Activated CD4-positive, alpha-beta T cell treated with anti-CD3 and anti-CD28 coated beads for 1 hour (primary cell): Measurements from ENCODE around the gene EYA3.

Source experiments
- DNase-seq: peaks from one replicate; pipeline ENCODE4 v3.0.0-alpha.2; 2020

The EYA3 gene

GRCh38 chr1:28088168-28088961, at the start of gene EYA3:
Gene EYA3 (minus strand): TSS chr1:28088610. CDS start chr1:28058026, 30,584 bp downstream.
- peak; percentile 98 for DNase-seq

- DNase-seq: no peak
These were observed 48.7 kb upstream of the EYA3 start for GRCh38 chr1:28136922-28137613.

- no peak for DNase-seq
These were observed 47.9 kb upstream of the EYA3 start for GRCh38 chr1:28136169-28136921.

GRCh38 chr1:28135371-28136168, 47.2 kb upstream of the EYA3 start:
- no peak for DNase-seq

- DNase-seq: no peak
These were observed 46.3 kb upstream of the EYA3 start for GRCh38 chr1:28134651-28135207.

- DNase-seq: no peak
These were observed 44.1 kb upstream of the EYA3 start for GRCh38 chr1:28132171-28133167.

- no peak for DNase-seq
These were observed 42.5 kb upstream of the EYA3 start for GRCh38 chr1:28130901-28131300.

- DNase-seq: no peak
These were observed 40.7 kb upstream of the EYA3 start for GRCh38 chr1:28129150-28129549.

GRCh38 chr1:28127617-28128257, 39.3 kb upstream of the EYA3 start:
- DNase-seq: no peak

GRCh38 chr1:28126783-28127490, 38.5 kb upstream of the EYA3 start:
- no peak for DNase-seq

- no peak for DNase-seq
These were observed 37.8 kb upstream of the EYA3 start for GRCh38 chr1:28126212-28126611.

GRCh38 chr1:28123461-28123961, 35.1 kb upstream of the EYA3 start:
- no peak for DNase-seq

- DNase-seq: no peak
These were observed 33.8 kb upstream of the EYA3 start for GRCh38 chr1:28122183-28122582.

GRCh38 chr1:28119556-28119955, 31.1 kb upstream of the EYA3 start:
- no peak for DNase-seq

- no peak for DNase-seq
These were observed 30.4 kb upstream of the EYA3 start for GRCh38 chr1:28118640-28119307.

GRCh38 chr1:28115267-28115666, 26.9 kb upstream of the EYA3 start:
- no peak for DNase-seq

- DNase-seq: no peak
These were observed 26.4 kb upstream of the EYA3 start for GRCh38 chr1:28114844-28115243.

GRCh38 chr1:28113242-28113572, 24.8 kb upstream of the EYA3 start:
- no peak for DNase-seq
